Heart left ventricle (tissue), 16 donors: ENCODE data around the gene SLC35F3. TPM values are rescaled to one million over a fixed set of nuclear protein-coding genes. Genes with fewer than 3 reads are reported as not detected.
A peak's percentile ranks its signal among the peaks of the same experiment; 100 is the strongest.

Experiments used
- ATAC-seq, 4 donors: fragments of 200-7000 bp; cut with Tn5 transposase; one replicate each; pipeline ENCODE4 v1.9.1; 2020 to 2022; ENCODE audit warnings: moderate library complexity in 4 of 4, mild to moderate bottlenecking in 3 of 4, moderate number of reproducible peaks in 1 of 4
- DNase-seq, 5 donors: peaks; one replicate each; pipeline ENCODE4 v3.0.0-alpha.2; 2020
- H3K27ac ChIP-seq, 12 donors: fragments of 200-600 bp; sonication (generic) in 4 of 12; one replicate each; pipeline versions ENCODE4 v1.5.0 to v1.8.0; 2016 to 2022; ENCODE audit warnings: mild to moderate bottlenecking in 2 of 12
- H3K27me3 ChIP-seq, 9 donors: fragments of 200-600 bp; sonication (generic) in 2 of 9; one replicate each; pipeline versions ENCODE4 v1.5.1 to v1.8.0; 2016 to 2022; ENCODE audit warnings: mild to moderate bottlenecking in 3 of 9
- H3K36me3 ChIP-seq, 9 donors: fragments of 200-600 bp; sonication (generic) in 2 of 9; one replicate each; pipeline versions ENCODE4 v1.5.0 to v1.8.0; 2018 to 2022; ENCODE audit warnings: mild to moderate bottlenecking in 2 of 9
- H3K4me1 ChIP-seq, 12 donors: fragments of 200-600 bp; sonication (generic) in 4 of 12; one replicate each; pipeline versions ENCODE4 v1.5.0 to v1.8.0; 2016 to 2022; ENCODE audit warnings: mild to moderate bottlenecking in 3 of 12
- H3K4me3 ChIP-seq, 12 donors: fragments of 200-600 bp; sonication (generic) in 4 of 12; one replicate each; pipeline versions ENCODE4 v1.5.0 to v1.8.0; 2017 to 2022; ENCODE audit warnings: mild to moderate bottlenecking in 9 of 12, moderate library complexity in 4 of 12
- H3K9me3 ChIP-seq, 12 donors: fragments of 200-600 bp; sonication (generic) in 4 of 12; one replicate each; pipeline versions ENCODE4 v1.5.0 to v1.8.0; 2016 to 2022; ENCODE audit warnings: mild to moderate bottlenecking in 1 of 12
- CTCF ChIP-seq, 12 donors: fragments of 200-600 bp; sonication (generic) in 4 of 12; IDR thresholded peaks; one replicate each; pipeline versions ENCODE4 v1.5.0 to v1.8.0; 2018 to 2022; ENCODE audit warnings: antibody characterized with exemption in 12 of 12, mild to moderate bottlenecking in 5 of 12
- POLR2A ChIP-seq, 2 donors: fragments of 450-650 bp; IDR thresholded peaks; one replicate each; pipeline ENCODE4 v1.6.1; 2017; ENCODE audit warnings: antibody characterized with exemption in 2 of 2, mild to moderate bottlenecking in 2 of 2, moderate library complexity in 2 of 2
- WGBS, 4 donors: extraction: QIAGEN DNeasy Blood & Tissue Kit in 2 of 4; methylation state at CpG; one replicate each; pipeline versions ENCODE4 v1.1.5 to v1.1.7; 2013 to 2018; 5-methylcytosine and 5-hydroxymethylcytosine counted together
- intact Hi-C, 10 donors: fragments of 100-400 bp; cut with DNase I; formaldehyde crosslinking; loops; one replicate each; pipeline versions ENCODE4 v1.11.1 to v1.14.2; 2022
- polyA plus RNA-seq, 2 donors: library from polyadenylated mRNA; stranded (reverse); fragments of 200-250 nt; gene quantifications; one replicate each; pipeline ENCODE4 v1.2.3, GENCODE V29; 2013
- total RNA-seq, 9 donors: library from RNA; depleted of rRNA in 2 of 9; stranded (reverse); fragments of >200 nt in 2 of 9; fragmentation: NEBNext Ultra II Directional in 3 of 9; extraction: Animal tissue kit (Norgen Biotek cat#: 25700) in 3 of 9; gene quantifications; one replicate each; pipeline versions ENCODE4 v1.1.0 to v1.2.4, GENCODE V29; 2016 to 2023
- donor health status: ischemic (EF 13 %, LVEDD 7.1; RV severe dilation, severe dysfunction).
- donor health status: healthy with polysubstance abuse.
- donor health status: DM: no; HTN: yes; CAD: no.
- donor health status: DM: no; HTN: no; CAD: no.
- donor health status: ischemic (EF 25% LVEDD 6.9; RV normal size, moderate dysfunction).
- donor health status: ischemic (EF 25% LVEDD 5.7; RV mildly dilated, moderate dysfunction).
- donor health status: healthy.
- donor health status: DM: yes; HTN: yes; CAD: no.
- donor health status: ischemic (EF 35%, LVEDD 5.7; RV mildly dilated, moderate dysfunction).
- donor health status: nonischemic (EF 11% LVEDD 7.7; RV severe dilation, severe dysfunction).
- donor health status: DM: yes; HTN: yes; CAD: no.
- donor health status: PGD.
- donor health status: ischemic (EF 29% LVEDD 5.4; RV normal size, mild dysfunction).
- donor health status: nonischemic (EF 23%, LVEDD 6.1; RV moderate dilation, normal function).

Gene SLC35F3
- total and polyA plus RNA-seq, 11 donors, result 0.03 to 0.11 (median 0.11) TPM; not detected in 8

GRCh38 chr1:234231061-234231892 is 326.8 kb downstream of the SLC35F3 start:
- Histone ChIP-seq H3K27ac (no peak overlapping the region), H3K9me3 (no peaks in the 10 kb centered on the region), H3K36me3 (no peaks in the 10 kb centered on the region), H3K4me3 (no peak overlapping the region), H3K4me1 (no peaks in the 10 kb centered on the region), H3K27me3 (peaks cover 0 to 58% (median 14%) of the 10 kb centered on the region in 9 donors)
- WGBS, 4 donors, result 58 to 81% (median 69%) methylated on average over 51 to 55 of the region's 55 CpGs
- TF ChIP-seq POLR2A (IDR thresholded peaks at IDR 0.05), result no peak
- no peak for TF ChIP-seq CTCF (IDR thresholded peaks at IDR 0.05)
- ATAC-seq (peak in 1 of 4 donors; percentile 53), DNase-seq (peak in 1 of 5 donors; percentile 56)
- intact Hi-C loops, result no loop called here

GRCh38 chr1:234231893-234232276 is 327.4 kb downstream of the SLC35F3 start:
- H3K27me3 ChIP-seq, result peaks cover 0 to 58% (median 14%) of the 10 kb centered on the region in 9 donors
- intact Hi-C loops, result no loop called here
- ATAC-seq (no peak), DNase-seq (no peak)
- 86 to 91% (median 87%) methylated on average over 13 of the region's 13 CpGs for WGBS, 4 donors
- H3K4me1 ChIP-seq, result no peaks in the 10 kb centered on the region
- TF ChIP-seq POLR2A (IDR thresholded peaks at IDR 0.05) (no peak), CTCF (IDR thresholded peaks at IDR 0.05) (no peak)
- H3K9me3 ChIP-seq, result no peaks in the 10 kb centered on the region
- no peak overlapping the region for H3K27ac ChIP-seq
- no peaks in the 10 kb centered on the region for H3K36me3 ChIP-seq
- H3K4me3 ChIP-seq, result no peak overlapping the region

GRCh38 chr1:234234199-234234598 is 329.7 kb downstream of the SLC35F3 start:
- no peaks in the 10 kb centered on the region for H3K9me3 ChIP-seq
- no peak overlapping the region for H3K27ac ChIP-seq
- H3K4me1 ChIP-seq, result no peaks in the 10 kb centered on the region
- WGBS, 4 donors, result 27 to 58% (median 50%) methylated on average over 6 of the region's 6 CpGs
- H3K4me3 ChIP-seq, result no peak overlapping the region
- H3K36me3 ChIP-seq, result no peaks in the 10 kb centered on the region
- DNase-seq (no peak), ATAC-seq (no peak)
- TF ChIP-seq CTCF (IDR thresholded peaks at IDR 0.05) (no peak), POLR2A (IDR thresholded peaks at IDR 0.05) (no peak)
- intact Hi-C loops, result no loop called here
- peaks cover 0 to 47% (median 14%) of the 10 kb centered on the region in 9 donors for H3K27me3 ChIP-seq

GRCh38 chr1:234235434-234235881 is 331.0 kb downstream of the SLC35F3 start:
- H3K36me3 ChIP-seq, result no peaks in the 10 kb centered on the region
- H3K27me3 ChIP-seq, result peaks cover 0 to 35% (median 10%) of the 10 kb centered on the region in 9 donors
- H3K4me1 ChIP-seq, result no peaks in the 10 kb centered on the region
- intact Hi-C loops, result no loop called here
- no peaks in the 10 kb centered on the region for H3K9me3 ChIP-seq
- no peak overlapping the region for H3K27ac ChIP-seq
- WGBS, 4 donors, result 35 to 48% (median 43%) methylated on average over 4 of the region's 4 CpGs
- no peak overlapping the region for H3K4me3 ChIP-seq
- TF ChIP-seq POLR2A (IDR thresholded peaks at IDR 0.05) (no peak), CTCF (IDR thresholded peaks at IDR 0.05) (no peak)
- DNase-seq, result no peak
- ATAC-seq, result no peak
